Endometrium (tissue), 2 donors: ENCODE measurements around the gene SIAH3.
A peak's percentile ranks its signal among the peaks of the same experiment; 100 is the strongest.
"Not testable (repeated sequence)": the region's sequence is repeated elsewhere in the genome, so short reads cannot be mapped to it uniquely, and the experiment has no call there.

ENCODE experiments used
- FAIRE-seq: peaks from 2 replicates; lab custom pipeline; 2012; peaks lifted over from hg19 to GRCh38; lab: Jason Lieb, UNC
- donor health status: control.
- donor health status: control.

SIAH3 gene

DNA sequence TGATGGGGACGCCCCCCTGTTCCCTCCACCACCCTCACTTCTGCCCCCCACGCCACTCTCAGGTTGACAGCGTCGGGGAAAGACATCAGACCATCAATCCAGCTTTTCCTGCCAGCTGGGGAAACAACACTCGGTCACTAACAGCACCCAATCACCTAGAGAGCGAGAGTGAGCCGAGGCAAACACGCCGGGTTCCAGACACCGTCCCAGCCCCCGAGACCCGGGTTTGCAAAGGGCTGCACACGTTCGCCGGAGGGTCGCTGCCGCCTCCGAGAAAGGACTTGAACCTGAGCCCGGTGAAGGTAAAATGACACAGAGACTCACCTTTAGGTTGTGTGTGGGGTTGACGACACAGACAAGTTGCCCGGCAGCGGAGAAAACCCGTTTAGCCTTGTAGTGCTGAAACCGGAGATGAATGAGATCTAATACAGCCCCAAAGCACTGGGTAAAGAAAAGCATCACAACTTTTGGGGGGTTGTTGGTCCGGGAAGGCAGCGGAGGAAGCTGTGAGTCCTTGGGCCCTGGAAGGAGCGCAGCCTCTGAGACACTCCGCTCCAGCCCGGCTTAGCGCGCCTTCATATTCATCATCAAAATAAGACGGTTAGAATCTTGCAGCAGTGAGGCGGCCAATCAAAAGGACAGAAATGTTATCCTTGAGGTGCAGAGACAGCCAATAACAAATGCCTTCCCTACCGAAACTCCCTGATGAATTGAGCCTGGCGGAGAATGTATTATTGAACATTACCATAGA lies at the start of gene SIAH3:
SIAH3 (minus strand) TSS at position 583 of the 751 bp plus-strand sequence; CDS start at position 459, 124 bp downstream.
- FAIRE-seq = no peak

GRCh38 chr13:45899406-45899805 lies 47.9 kb upstream of the SIAH3 start:
- peak; percentile 95 for FAIRE-seq

DNA sequence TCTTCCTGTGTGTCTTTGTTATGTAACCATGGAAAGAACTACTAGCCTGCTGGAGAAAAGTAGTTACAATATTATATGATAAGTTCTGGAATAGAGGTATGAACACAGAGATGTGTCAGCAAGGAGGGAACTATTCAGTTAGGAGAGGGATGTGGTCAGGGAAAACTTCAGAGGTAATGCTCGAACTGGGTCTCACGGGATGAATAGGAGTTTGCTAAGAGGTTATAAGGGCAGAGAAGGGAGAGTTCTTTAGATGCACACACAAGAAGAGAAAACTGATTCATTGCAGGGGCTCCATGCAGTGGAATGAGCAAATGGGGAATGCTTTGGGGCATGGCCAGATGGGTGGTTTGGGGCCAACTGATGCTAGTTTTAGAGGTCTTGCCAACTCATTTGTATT lies 46.0 kb upstream of the SIAH3 start:
- no peak for FAIRE-seq

GRCh38 chr13:45896285-45896684 lies 44.7 kb upstream of the SIAH3 start:
- FAIRE-seq = no peak

DNA sequence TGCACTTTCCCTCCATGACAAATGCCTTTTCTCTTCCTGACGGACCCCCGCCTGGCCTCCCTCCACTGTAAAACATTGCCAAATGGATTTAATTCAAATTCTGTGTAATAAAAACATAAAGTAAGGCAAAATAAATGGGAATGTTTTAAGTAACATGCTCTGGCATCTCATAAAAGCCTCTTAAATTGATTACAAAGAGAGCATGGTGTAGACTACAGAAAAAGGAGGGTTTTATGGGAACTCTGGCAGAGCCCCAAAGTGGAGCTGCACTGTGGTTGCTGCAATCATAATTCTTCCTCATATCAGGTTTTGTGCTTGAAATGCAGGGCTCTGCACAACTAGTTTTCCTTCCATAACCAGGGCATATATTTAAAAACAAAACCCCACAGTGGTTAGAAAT lies 44.3 kb upstream of the SIAH3 start:
- peak; percentile 70 for FAIRE-seq

DNA sequence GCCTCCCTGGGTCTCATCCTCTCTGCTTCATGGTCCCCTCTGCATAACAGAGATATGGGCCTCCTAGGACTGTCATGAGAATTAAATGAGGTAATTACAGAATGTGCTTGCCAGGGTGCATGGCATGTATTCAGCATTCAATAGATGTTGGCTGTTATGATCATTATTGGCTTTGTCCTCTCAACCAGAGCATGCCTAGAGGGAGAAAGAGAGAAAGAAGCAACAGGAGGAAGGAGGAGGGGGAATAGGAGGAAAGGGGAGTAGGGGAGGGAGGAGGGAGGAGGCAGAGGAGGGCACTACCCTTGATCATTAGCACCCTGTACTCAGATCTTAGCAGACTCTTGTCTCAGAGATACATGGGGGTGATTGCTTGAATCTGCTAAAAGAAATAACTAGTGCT lies 41.0 kb upstream of the SIAH3 start:
- no peak for FAIRE-seq

DNA sequence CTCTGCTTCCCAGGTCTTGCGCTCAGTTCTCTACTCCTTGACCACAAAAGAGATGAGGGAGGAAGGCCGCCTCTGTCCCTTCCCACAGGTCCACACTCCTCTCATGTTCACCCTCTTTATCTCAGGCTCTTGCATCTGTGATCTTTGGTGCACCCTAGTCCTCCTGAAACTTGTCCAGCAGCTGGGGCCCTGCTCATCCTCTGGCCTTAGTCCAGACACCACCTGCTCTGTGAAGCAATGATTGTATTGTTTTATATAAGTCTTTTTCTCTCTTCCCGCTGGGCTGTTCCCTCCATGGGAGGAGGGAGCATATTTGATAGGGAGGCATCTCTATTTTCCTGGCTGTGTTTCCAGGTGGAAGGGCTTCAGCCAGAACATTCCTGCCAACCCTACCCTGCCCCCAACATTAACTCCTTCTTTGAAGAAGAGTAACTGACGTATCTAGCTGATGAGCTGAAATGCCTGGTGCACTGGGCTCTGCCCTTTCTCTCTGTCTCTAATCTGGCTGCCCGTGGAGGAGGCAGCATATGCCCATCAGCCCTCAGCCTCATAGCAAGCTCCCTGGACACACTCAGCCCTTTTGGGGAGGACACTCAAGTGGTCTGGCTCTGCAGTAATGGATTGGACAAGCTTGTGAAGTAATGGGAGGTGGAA lies 38.2 kb upstream of the SIAH3 start:
- no peak for FAIRE-seq

DNA sequence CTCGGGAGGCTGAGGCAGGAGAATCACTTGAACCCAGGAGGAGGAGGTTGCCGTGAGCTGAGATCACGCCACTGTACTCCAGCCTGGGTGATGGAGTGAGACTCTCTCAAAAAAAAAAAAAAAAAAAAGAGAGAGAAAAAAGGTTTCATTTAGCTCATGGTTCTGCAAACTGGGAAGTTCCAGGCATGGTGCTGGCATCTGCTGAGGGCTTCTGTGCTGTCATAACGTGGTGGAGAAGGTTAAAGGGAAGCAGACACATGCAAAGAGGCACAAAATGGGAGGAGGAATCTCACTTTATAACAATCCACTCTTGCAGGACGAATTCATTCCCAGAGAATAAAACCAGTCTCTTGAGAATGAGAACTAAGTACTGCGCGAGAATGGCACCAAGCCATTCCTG lies 34.9 kb upstream of the SIAH3 start:
- FAIRE-seq = no peak

DNA sequence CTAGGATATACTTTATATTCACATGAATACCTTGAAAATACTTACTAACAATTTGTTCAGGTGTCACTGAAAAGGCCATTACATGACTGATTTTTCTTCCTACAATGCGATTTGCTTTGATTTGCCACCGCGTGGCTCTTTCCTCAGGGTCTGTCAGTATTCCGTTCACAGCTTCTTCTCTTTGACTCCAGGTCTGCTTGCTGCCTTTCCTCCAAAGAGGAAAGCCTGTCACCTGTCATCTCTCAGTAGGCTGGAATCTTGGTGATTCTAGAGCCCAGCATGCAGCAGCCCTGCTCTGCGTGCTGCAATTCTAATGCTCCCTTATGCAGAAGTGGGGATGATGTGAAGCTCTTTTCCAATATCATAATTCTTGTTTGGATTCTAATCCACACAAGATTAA lies 33.6 kb upstream of the SIAH3 start:
- no peak for FAIRE-seq

GRCh38 chr13:45882626-45883025 lies 31.1 kb upstream of the SIAH3 start:
- FAIRE-seq = no peak

DNA sequence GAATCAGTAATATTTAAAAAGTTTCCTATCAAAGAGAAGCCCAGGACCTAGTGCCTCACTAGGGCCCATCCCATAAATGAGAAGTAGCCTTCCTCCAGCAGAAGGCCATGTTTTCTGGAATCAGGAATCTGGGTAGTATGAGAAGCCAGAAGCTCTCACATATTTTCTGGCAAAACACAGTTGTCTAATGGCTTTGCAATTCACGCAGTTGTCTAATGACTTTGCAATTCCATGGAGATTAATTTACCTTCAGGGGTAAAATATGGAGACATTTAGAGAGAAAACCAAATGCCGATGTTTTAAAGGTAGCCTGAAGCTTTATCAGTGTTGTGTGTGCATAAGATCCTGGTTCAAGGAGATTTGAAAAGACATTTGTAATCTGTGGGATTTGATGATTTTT lies 29.8 kb upstream of the SIAH3 start:
- no peak for FAIRE-seq

DNA sequence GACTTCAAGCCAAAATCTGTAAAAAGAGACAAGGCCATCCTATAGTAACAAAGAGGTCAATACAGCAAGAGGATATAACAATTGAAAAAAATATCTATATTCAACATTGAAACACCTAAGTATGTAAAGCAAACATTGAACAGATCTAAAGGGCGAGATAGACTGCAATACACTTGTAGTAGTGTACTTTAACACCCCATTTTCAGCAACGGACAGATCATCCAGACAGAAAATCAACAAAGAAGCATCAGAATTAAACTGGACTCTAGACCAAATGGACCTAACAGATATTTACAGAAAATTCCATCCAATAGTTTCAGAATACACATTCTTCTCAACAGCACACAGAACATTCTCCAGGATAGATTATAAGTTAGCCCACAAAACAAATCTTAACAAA lies 28.7 kb upstream of the SIAH3 start:
- peak; percentile 45 for FAIRE-seq

- no peak for FAIRE-seq
These were observed 28.1 kb upstream of the SIAH3 start for GRCh38 chr13:45879666-45880065.

GRCh38 chr13:45878966-45879365 lies 27.4 kb upstream of the SIAH3 start:
- FAIRE-seq = no peak

DNA sequence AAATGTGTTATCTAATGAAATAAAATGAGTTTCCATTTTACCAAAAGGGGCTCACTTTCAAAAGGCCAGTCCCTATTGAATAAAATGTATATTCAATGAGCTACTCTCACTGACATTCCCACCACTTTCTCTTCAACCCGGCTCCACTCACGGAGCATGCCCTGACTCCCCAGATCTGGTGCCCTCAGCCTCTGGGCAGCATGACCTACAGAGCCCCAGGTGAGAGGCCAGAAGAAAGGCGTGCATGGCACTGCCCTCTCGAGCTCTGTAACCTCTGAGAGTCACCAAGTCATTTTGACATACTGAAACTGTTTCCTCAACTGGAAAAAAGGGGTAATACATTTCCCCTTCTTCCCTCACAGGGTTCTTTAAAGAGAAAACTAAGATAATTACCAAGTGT lies 25.2 kb upstream of the SIAH3 start:
- FAIRE-seq = no peak

DNA sequence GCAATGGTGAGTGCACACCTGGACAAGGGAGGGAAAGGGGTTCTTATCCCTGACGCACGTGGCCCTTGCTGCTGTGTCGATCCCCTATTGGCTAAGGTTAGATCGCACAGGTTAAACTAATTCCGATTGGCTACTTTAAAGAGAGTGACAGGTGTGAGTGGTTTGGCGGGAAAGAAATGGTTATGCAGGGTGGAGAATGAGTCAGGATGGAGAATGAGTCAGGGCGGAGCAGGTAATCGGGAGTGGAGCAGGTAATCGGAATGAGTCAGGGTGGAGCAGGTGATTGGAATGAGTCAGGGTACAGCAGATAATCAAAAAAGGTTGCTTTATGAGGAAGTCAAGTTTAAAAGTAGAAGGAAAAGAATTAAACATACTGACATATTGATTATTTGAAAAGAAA lies 24.4 kb upstream of the SIAH3 start:
- no peak for FAIRE-seq

DNA sequence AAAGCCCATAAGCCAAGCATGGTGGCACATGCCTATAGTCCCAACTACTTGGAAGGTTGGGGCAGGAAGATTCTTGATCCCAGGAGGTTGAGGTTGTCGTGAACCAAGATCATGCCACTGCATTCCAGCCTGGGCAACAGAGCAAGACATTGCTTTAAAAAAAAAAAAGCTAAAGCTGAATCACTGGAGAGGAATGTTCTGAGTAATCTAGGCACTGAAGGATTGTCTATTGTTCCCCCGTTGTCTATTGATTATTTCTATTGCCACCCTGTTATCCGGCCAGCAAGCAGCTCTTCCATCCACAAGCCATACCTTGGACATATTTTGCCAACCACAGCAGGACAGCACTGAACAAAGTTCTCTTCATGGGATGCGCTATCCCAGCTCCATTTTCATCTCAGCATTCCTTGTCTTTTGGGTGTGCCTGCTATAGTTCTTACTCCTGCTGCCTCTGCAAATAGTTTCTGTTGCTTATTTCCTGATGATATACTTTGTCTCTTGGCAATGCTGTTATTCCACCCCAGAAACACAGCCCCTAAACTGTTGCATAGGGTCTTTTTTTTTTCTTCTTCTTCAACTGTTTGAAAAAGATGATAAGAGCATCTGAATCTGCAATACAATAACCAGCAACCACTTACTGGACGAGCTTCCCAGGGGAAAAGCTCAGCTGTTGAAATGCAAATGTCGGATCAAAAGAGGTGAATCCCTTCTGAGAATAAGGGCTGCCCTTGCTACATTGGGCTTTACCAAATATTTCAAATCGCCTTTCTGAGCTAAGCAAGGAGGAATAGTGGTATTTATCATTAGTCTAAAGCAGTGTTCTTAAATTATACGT lies 22.2 kb upstream of the SIAH3 start:
- no peak for FAIRE-seq

DNA sequence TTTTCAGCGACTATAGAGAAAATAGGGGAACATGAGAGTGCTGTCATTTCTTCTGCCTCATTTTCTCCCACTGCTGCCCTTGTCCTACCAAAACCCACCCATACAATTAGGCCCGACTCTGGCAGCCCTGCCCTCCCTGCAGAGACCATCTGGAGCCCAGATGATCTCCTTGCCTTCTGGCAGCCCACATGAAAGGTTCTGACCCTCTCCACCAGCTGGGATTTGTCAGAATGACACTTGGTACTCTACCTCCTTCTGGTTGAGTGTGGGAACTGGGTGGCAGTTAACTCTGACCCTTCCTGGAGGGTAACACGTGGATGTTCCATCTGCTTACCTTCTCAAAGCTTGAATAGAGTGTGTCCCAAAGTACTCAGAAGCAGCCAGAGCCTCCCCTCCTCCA lies 21.0 kb upstream of the SIAH3 start:
- no peak for FAIRE-seq

DNA sequence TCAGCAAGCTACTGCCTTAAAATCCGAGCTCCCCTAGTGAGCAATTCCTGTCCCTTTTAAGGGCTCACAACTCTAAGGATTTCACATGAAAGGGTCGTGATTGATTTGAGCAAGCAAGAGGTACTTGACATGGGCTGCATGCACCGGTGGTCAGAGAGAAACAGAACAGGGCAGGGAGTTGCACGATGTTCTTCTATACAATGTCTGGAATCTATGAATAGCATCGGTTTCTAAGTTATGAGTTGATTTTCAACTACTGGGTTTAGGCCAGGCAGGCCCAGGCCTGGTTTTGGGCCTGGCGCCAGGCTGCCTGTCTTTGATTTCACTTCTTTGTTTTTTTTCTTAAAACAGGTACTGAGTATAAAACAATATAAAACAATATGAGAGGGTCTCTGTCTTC lies 19.6 kb upstream of the SIAH3 start:
- not testable (repeated sequence) for FAIRE-seq

GRCh38 chr13:45870232-45870631 lies 18.7 kb upstream of the SIAH3 start:
- FAIRE-seq = no peak

DNA sequence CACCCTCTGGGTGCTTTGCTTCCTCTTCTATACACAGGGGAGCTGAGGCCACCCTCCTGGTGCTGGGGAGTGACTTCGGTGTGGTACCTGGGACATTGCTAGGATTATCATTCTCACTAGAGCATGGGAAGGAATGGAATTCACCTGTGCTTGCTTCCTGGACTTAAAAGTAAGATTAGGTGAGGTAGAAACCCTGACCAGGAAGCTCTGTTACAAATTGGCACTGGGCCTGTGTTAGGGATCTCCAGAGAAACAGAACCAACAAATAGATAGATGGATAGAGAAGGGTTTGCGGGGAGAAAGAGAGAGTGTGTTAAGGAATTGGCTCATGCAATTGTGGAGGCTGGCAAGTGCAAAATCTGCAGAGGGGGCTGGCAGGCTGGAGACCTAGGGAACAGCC lies 13.9 kb upstream of the SIAH3 start:
- no peak for FAIRE-seq

GRCh38 chr13:45863709-45864590 lies 12.4 kb upstream of the SIAH3 start:
- FAIRE-seq = no peak
